ENCODE results near the gene SLC24A4.

SLC24A4 gene

DNA sequence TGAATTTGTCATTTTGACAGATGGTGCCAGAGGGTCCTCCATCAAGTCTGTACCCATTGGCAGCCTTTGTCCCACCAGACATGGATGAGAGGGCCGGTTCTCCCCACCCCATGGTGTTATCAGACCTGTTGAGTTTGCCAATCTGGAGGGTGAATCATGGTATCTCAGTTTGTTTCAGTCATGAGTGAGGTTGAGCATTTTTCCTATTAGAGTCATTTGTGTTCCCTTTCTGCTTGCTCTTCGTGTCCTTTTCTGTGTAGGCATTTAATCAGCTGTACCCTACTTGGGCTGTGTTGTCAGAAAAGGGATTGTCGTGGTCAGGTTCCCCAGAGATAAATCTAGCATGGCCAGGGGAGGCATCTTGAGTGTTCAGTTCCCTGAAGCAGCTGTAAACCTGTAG is 30.5 kb downstream of the SLC24A4 start:
- in situ Hi-C loops (cut with MboI; ENCODE audit: low sequenced_read_pairs, unreplicated experiment): no loop called here
- DNase-seq (ENCODE audit: low spot score): no peak
- TF ChIP-seq, protein P1, sequence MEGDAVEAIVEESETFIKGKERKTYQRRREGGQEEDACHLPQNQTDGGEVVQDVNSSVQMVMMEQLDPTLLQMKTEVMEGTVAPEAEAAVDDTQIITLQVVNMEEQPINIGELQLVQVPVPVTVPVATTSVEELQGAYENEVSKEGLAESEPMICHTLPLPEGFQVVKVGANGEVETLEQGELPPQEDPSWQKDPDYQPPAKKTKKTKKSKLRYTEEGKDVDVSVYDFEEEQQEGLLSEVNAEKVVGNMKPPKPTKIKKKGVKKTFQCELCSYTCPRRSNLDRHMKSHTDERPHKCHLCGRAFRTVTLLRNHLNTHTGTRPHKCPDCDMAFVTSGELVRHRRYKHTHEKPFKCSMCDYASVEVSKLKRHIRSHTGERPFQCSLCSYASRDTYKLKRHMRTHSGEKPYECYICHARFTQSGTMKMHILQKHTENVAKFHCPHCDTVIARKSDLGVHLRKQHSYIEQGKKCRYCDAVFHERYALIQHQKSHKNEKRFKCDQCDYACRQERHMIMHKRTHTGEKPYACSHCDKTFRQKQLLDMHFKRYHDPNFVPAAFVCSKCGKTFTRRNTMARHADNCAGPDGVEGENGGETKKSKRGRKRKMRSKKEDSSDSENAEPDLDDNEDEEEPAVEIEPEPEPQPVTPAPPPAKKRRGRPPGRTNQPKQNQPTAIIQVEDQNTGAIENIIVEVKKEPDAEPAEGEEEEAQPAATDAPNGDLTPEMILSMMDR (IDR thresholded peaks at IDR 0.05; ENCODE audit: borderline replicate concordance, control extremely low read depth, extremely low read depth, insufficient read depth, missing control alignments): no peak

GRCh38 chr14:92356677-92357076 is 33.7 kb downstream of the SLC24A4 start:
- TF ChIP-seq, protein P1 (IDR thresholded peaks at IDR 0.05; ENCODE audit: borderline replicate concordance, control extremely low read depth, extremely low read depth, insufficient read depth, missing control alignments): no peak
- in situ Hi-C loops (cut with MboI; ENCODE audit: low sequenced_read_pairs, unreplicated experiment): no loop called here
- DNase-seq (ENCODE audit: low spot score): no peak

GRCh38 chr14:92360651-92361370 is 37.8 kb downstream of the SLC24A4 start:
- in situ Hi-C loops (cut with MboI; ENCODE audit: low sequenced_read_pairs, unreplicated experiment): no loop called here
- DNase-seq (ENCODE audit: low spot score): no peak

GRCh38 chr14:92362781-92363235 is 39.8 kb downstream of the SLC24A4 start:
- in situ Hi-C loops (cut with MboI; ENCODE audit: low sequenced_read_pairs, unreplicated experiment): no loop called here
- TF ChIP-seq, protein P1 (IDR thresholded peaks at IDR 0.05; ENCODE audit: borderline replicate concordance, control extremely low read depth, extremely low read depth, insufficient read depth, missing control alignments): no peak
- no peak for DNase-seq (ENCODE audit: low spot score)

More at GRCh38 chr14:92360651-92361370, 37.8 kb downstream of the SLC24A4 start:
- TF ChIP-seq, protein P1 (IDR thresholded peaks at IDR 0.05; ENCODE audit: borderline replicate concordance, control extremely low read depth, extremely low read depth, insufficient read depth, missing control alignments): no peak

DNA sequence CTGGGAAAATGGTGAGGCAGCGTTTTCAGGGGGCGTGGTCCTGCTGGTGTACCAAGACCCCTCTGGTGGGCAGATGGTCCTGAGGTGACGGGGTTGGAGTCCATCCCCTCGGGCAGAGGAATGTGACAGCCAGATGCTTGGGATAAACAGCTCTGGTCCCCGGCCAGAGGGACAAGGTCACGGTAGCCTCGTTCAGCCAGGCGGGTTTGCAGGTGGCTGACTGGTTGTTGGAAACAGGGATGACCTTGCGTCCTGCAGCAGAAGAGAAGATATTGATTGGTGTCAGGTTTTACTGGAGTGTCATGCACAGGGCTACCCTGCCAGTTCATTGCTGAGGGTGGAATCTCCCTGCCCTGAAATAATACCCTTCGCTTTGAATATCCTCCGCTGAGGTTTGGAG is 43.3 kb downstream of the SLC24A4 start:
- no peak for DNase-seq (ENCODE audit: low spot score)
- in situ Hi-C loops (cut with MboI; ENCODE audit: low sequenced_read_pairs, unreplicated experiment): no loop called here
- TF ChIP-seq, protein P1 (IDR thresholded peaks at IDR 0.05; ENCODE audit: borderline replicate concordance, control extremely low read depth, extremely low read depth, insufficient read depth, missing control alignments): no peak

- in situ Hi-C loops (cut with MboI; ENCODE audit: low sequenced_read_pairs, unreplicated experiment): no loop called here
- no peak for DNase-seq (ENCODE audit: low spot score)
- TF ChIP-seq, protein P1 (IDR thresholded peaks at IDR 0.05; ENCODE audit: borderline replicate concordance, control extremely low read depth, extremely low read depth, insufficient read depth, missing control alignments): no peak
Measured at GRCh38 chr14:92368001-92368400, 45.0 kb downstream of the SLC24A4 start.

Data from GM13976 (cell line).